Measurements from ENCODE around the gene MAN2B2. TPM values are rescaled to one million over a fixed set of nuclear protein-coding genes. Genes with fewer than 3 reads are reported as not detected.

The MAN2B2 gene
- total RNA-seq, 4 donors from 2014 or later = 9.0 to 23.3 (median 14.3) TPM

DNA sequence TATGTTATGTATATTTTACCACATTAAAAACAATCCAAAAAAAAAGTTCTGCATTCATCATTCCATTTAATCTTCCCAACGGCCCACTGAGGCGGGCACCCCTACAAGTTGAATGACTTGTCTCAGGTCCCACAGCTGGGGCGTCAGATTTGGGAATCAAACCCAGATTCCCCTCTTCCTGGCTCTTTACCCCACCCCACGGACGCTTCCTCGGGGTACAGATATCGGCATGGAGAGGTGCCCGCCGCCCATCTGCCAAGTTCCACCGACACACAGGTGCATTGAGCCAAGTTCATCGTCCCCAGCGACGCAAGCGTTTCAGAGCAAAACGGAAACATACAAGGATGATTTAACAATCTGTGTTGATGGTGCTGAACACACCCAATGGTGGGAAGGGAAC, 36.9 kb upstream of the MAN2B2 start:
- Histone ChIP-seq H3K4me1 (no peaks in the 10 kb centered on the region), H3K27ac (no peak overlapping the region), H3K4me3 (no peak overlapping the region), H3K27me3 (peaks cover 0 to 50% (median 0%) of the 10 kb centered on the region in 4 donors), H3K36me3 (no peaks in the 10 kb centered on the region), H3K9me3 (peaks cover 0 to 11% (median 8%) of the 10 kb centered on the region in 3 donors)
- intact Hi-C loops (cut with DNase I) = no loop called here
- no peak for DNase-seq
- WGBS, 2 donors = 86 to 90% methylated on average over 8 to 15 of the region's 15 CpGs
- TF ChIP-seq POLR2A (IDR thresholded peaks at IDR 0.05) (no peak), CTCF (IDR thresholded peaks at IDR 0.05) (no peak)

- H3K9me3 ChIP-seq = peaks cover 0 to 11% (median 8%) of the 10 kb centered on the region in 3 donors
- intact Hi-C loops (cut with DNase I) = no loop called here
- H3K4me1 ChIP-seq = no peaks in the 10 kb centered on the region
- H3K36me3 ChIP-seq = no peaks in the 10 kb centered on the region
- no peak overlapping the region for H3K4me3 ChIP-seq
- WGBS, 2 donors = 32 to 62% methylated on average over 22 of the region's 22 CpGs
- no peak overlapping the region for H3K27ac ChIP-seq
- peaks cover 0 to 50% (median 0%) of the 10 kb centered on the region in 4 donors for H3K27me3 ChIP-seq
- no peak for TF ChIP-seq POLR2A (IDR thresholded peaks at IDR 0.05)
- TF ChIP-seq CTCF (IDR thresholded peaks at IDR 0.05) = no peak
- DNase-seq = no peak
These were observed 36.4 kb upstream of the MAN2B2 start for GRCh38 chr4:6538575-6538974.

- no peak for TF ChIP-seq POLR2A (IDR thresholded peaks at IDR 0.05)
- no peak for TF ChIP-seq CTCF (IDR thresholded peaks at IDR 0.05)
- Histone ChIP-seq H3K4me1 (no peaks in the 10 kb centered on the region), H3K27me3 (peaks cover 0 to 53% (median 0%) of the 10 kb centered on the region in 4 donors), H3K27ac (no peak overlapping the region), H3K9me3 (peaks cover 0 to 11% (median 8%) of the 10 kb centered on the region in 3 donors), H3K4me3 (no peak overlapping the region), H3K36me3 (no peaks in the 10 kb centered on the region)
- DNase-seq = no peak
- WGBS, 2 donors = 75 to 84% methylated on average over 13 of the region's 13 CpGs
- intact Hi-C loops (cut with DNase I) = no loop called here
These were observed 35.8 kb upstream of the MAN2B2 start for GRCh38 chr4:6539009-6539764.

DNA sequence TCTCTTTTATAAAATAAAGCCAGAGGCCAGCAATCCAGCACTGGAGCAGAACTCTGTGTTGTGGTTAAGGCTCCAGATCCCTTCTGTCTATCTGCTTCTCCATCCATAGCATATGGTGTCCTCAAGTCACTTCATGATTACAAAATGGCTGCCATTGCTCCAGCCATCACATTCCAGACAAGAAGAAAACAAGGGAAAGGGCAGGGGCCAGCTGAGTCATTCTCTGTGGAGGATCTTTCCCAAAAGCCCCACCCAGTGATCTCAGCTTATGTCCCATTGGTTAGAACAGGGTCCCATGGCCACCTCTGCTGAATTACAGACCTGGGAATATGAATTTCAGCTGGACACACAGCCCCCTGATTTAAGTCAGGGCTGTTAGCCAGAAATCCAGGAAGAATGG, 34.1 kb upstream of the MAN2B2 start:
- intact Hi-C loops (cut with DNase I) = loop anchor here (10.0 kb wide), 2 partner anchors 206 to 286 kb away; no protein-coding TSS in a partner anchor
- TF ChIP-seq POLR2A (IDR thresholded peaks at IDR 0.05) (no peak), CTCF (IDR thresholded peaks at IDR 0.05) (no peak)
- Histone ChIP-seq H3K36me3 (no peaks in the 10 kb centered on the region), H3K9me3 (peaks cover 0 to 11% (median 8%) of the 10 kb centered on the region in 3 donors), H3K27ac (no peak overlapping the region), H3K4me3 (no peak overlapping the region), H3K27me3 (peaks cover 0 to 55% (median 0%) of the 10 kb centered on the region in 4 donors), H3K4me1 (no peaks in the 10 kb centered on the region)
- DNase-seq = no peak

- TF ChIP-seq CTCF (IDR thresholded peaks at IDR 0.05) (no peak), POLR2A (IDR thresholded peaks at IDR 0.05) (no peak)
- H3K27ac ChIP-seq = no peak overlapping the region
- no peaks in the 10 kb centered on the region for H3K36me3 ChIP-seq
- peaks cover 0 to 53% (median 0%) of the 10 kb centered on the region in 4 donors for H3K27me3 ChIP-seq
- 47 to 58% methylated on average over 6 of the region's 6 CpGs for WGBS, 2 donors
- DNase-seq = no peak
- peaks cover 0 to 11% (median 8%) of the 10 kb centered on the region in 3 donors for H3K9me3 ChIP-seq
- no peak overlapping the region for H3K4me3 ChIP-seq
- H3K4me1 ChIP-seq = no peaks in the 10 kb centered on the region
- intact Hi-C loops (cut with DNase I) = loop anchor here (10.0 kb wide), 2 partner anchors 207 to 287 kb away; no protein-coding TSS in a partner anchor
These were observed 33.2 kb upstream of the MAN2B2 start for GRCh38 chr4:6541789-6542188.
